ENCODE results near the gene MCTP2.

DNA sequence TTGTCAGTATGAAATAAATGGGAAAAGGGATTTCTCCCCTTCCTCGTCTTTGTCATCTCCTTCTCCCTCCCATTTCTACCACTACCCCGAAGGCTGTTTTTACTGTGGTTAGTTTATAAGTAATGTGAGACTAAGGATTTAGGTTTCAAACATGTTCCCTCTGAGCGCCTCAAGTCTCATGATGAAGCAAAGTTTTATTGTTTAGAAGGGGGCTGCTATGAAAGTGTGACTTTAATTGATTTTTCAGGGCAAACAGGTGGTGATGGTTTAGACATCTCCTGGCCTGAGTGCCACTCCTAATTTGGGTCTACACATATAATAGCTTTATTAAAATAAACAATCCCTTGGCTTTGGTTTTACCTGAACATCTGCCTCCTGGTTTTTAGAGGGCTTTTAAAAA, 185.5 kb downstream of the MCTP2 start:
- TF ChIP-seq, protein P1, sequence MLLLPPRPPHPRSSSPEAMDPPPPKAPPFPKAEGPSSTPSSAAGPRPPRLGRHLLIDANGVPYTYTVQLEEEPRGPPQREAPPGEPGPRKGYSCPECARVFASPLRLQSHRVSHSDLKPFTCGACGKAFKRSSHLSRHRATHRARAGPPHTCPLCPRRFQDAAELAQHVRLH (tag by site-specific recombination; IDR thresholded peaks at IDR 0.05) = no peak
- TF ChIP-seq, protein P2, sequence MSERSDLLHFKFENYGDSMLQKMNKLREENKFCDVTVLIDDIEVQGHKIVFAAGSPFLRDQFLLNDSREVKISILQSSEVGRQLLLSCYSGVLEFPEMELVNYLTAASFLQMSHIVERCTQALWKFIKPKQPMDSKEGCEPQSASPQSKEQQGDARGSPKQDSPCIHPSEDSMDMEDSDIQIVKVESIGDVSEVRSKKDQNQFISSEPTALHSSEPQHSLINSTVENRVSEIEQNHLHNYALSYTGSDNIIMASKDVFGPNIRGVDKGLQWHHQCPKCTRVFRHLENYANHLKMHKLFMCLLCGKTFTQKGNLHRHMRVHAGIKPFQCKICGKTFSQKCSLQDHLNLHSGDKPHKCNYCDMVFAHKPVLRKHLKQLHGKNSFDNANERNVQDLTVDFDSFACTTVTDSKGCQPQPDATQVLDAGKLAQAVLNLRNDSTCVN (tag by site-specific recombination; optimal IDR thresholded peaks at IDR 0.05) = no peak
- TF ChIP-seq, protein P3, sequence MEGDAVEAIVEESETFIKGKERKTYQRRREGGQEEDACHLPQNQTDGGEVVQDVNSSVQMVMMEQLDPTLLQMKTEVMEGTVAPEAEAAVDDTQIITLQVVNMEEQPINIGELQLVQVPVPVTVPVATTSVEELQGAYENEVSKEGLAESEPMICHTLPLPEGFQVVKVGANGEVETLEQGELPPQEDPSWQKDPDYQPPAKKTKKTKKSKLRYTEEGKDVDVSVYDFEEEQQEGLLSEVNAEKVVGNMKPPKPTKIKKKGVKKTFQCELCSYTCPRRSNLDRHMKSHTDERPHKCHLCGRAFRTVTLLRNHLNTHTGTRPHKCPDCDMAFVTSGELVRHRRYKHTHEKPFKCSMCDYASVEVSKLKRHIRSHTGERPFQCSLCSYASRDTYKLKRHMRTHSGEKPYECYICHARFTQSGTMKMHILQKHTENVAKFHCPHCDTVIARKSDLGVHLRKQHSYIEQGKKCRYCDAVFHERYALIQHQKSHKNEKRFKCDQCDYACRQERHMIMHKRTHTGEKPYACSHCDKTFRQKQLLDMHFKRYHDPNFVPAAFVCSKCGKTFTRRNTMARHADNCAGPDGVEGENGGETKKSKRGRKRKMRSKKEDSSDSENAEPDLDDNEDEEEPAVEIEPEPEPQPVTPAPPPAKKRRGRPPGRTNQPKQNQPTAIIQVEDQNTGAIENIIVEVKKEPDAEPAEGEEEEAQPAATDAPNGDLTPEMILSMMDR (tag by site-specific recombination; IDR thresholded peaks at IDR 0.05) = no peak
- TF ChIP-seq, protein P4, sequence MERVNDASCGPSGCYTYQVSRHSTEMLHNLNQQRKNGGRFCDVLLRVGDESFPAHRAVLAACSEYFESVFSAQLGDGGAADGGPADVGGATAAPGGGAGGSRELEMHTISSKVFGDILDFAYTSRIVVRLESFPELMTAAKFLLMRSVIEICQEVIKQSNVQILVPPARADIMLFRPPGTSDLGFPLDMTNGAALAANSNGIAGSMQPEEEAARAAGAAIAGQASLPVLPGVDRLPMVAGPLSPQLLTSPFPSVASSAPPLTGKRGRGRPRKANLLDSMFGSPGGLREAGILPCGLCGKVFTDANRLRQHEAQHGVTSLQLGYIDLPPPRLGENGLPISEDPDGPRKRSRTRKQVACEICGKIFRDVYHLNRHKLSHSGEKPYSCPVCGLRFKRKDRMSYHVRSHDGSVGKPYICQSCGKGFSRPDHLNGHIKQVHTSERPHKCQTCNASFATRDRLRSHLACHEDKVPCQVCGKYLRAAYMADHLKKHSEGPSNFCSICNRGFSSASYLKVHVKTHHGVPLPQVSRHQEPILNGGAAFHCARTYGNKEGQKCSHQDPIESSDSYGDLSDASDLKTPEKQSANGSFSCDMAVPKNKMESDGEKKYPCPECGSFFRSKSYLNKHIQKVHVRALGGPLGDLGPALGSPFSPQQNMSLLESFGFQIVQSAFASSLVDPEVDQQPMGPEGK (tag by site-specific recombination; IDR thresholded peaks at IDR 0.05) = no peak
- no peak for TF ChIP-seq ZSCAN30 (tag by site-specific recombination; IDR thresholded peaks at IDR 0.05)
- TF ChIP-seq GLI4 (tag by site-specific recombination; IDR thresholded peaks at IDR 0.05) = no peak
- TF ChIP-seq SCRT2 (tag by site-specific recombination; IDR thresholded peaks at IDR 0.05) = no peak
